IMR-90 (cell line): ENCODE measurements around the gene VIPR2. TPM values are rescaled to one million over a fixed set of nuclear protein-coding genes. Genes with fewer than 3 reads are reported as not detected.
"Not testable (repeated sequence)": the region's sequence is repeated elsewhere in the genome, so short reads cannot be mapped to it uniquely, and the experiment has no call there.

ENCODE experiments used
- ATAC-seq: fragments of 200-7000 bp; cut with Tn5 transposase; 2 replicates; pipeline ENCODE4 v1.9.1; 2020; ENCODE audit warnings: low read depth, mild to moderate bottlenecking, moderate library complexity
- BruUV-seq: library from RNA; stranded (reverse); fragments of 400-500 nt; replicated peaks from 2 replicates; lab custom pipeline; 2021; lab: Mats Ljungman, UMichigan
- CTCF ChIA-PET: fragments of 300-600 bp; formaldehyde crosslinking; extraction: SDS; loops from one replicate; lab custom pipeline; 2021; ENCODE audit warnings: antibody characterized with exemption; lab: Yijun Ruan, JAX
- POLR2A ChIA-PET: fragments of 300-600 bp; sonication (Branson Sonifier 250); formaldehyde crosslinking; loops from one replicate; lab custom pipeline; 2022; ENCODE audit warnings: antibody characterized with exemption; ENCODE audit not compliant: unreplicated experiment; lab: Charles Lee
- DNase-seq: peaks from one replicate; pipeline ENCODE4 v3.0.0; 2013
- H2AFZ ChIP-seq: replicated peaks from 2 replicates; pipeline ENCODE3; 2013; ENCODE audit warnings: low read length, mild to moderate bottlenecking; ENCODE audit not compliant: poor library complexity
- H2AK5ac ChIP-seq: 2 replicates; pipeline ENCODE4 v1.6.1; 2013; ENCODE audit warnings: low read depth, low read length, inconsistent platforms
- H2AK9ac ChIP-seq: replicated peaks from 2 replicates; pipeline ENCODE3; 2013; ENCODE audit warnings: mild to moderate bottlenecking, low read depth, low read length, moderate library complexity; ENCODE audit not compliant: poor library complexity
- H2BK120ac ChIP-seq: 2 replicates; pipeline ENCODE4 v1.6.1; 2013; ENCODE audit warnings: low read depth, low read length, inconsistent platforms
- H2BK15ac ChIP-seq: 3 replicates; pipeline ENCODE4 v1.6.1; 2013; ENCODE audit warnings: low read depth, low read length, inconsistent platforms
- H2BK20ac ChIP-seq: 2 replicates; pipeline ENCODE4 v1.6.1; 2013; ENCODE audit warnings: low read depth, mild to moderate bottlenecking, inconsistent platforms, low read length, moderate library complexity
- H2BK5ac ChIP-seq: 2 replicates; pipeline ENCODE4 v1.6.1; 2013; ENCODE audit warnings: mild to moderate bottlenecking, low read depth, low read length, inconsistent platforms; ENCODE audit not compliant: poor library complexity, severe bottlenecking
- H3K14ac ChIP-seq: replicated peaks from 2 replicates; pipeline ENCODE4 v1.6.1; 2013; ENCODE audit warnings: low read depth, low read length, inconsistent platforms
- H3K18ac ChIP-seq: 2 replicates; pipeline ENCODE4 v1.6.1; 2013; ENCODE audit warnings: low read depth, low read length, control low read depth
- H3K23ac ChIP-seq: 2 replicates; pipeline ENCODE4 v1.6.1; 2013; ENCODE audit warnings: low read depth, low read length, inconsistent platforms
- H3K27ac ChIP-seq: 2 replicates; pipeline ENCODE4 v1.5.1; 2013; ENCODE audit warnings: mild to moderate bottlenecking, control low read depth, low read length; ENCODE audit not compliant: insufficient read depth
- H3K27me3 ChIP-seq: 2 replicates; pipeline ENCODE4 v1.6.1; 2013; ENCODE audit warnings: low read length; ENCODE audit not compliant: control insufficient read depth, insufficient read depth
- H3K36me3 ChIP-seq: 2 replicates; pipeline ENCODE4 v1.6.1; 2013; ENCODE audit warnings: low read length, mixed read lengths; ENCODE audit not compliant: control insufficient read depth, insufficient read depth
- H3K4ac ChIP-seq: 2 replicates; pipeline ENCODE4 v1.6.1; 2013; ENCODE audit warnings: low read depth, low read length, inconsistent platforms
- H3K4me1 ChIP-seq: 2 replicates; pipeline ENCODE4 v1.6.1; 2013; ENCODE audit warnings: low read length, mixed read lengths; ENCODE audit not compliant: control insufficient read depth, insufficient read depth
- H3K4me2 ChIP-seq: 2 replicates; pipeline ENCODE4 v1.6.1; 2013; ENCODE audit warnings: low read depth, mild to moderate bottlenecking, control low read depth, low read length, moderate library complexity
- H3K4me3 ChIP-seq: 2 replicates; pipeline ENCODE4 v1.5.1; 2013; ENCODE audit warnings: low read depth, mild to moderate bottlenecking, control low read depth, low read length, moderate library complexity; ENCODE audit not compliant: insufficient read depth
- H3K56ac ChIP-seq: 2 replicates; pipeline ENCODE4 v1.6.1; 2013; ENCODE audit warnings: low read length, inconsistent platforms; ENCODE audit not compliant: insufficient read depth; ENCODE audit errors: extremely low read depth
- H3K79me1 ChIP-seq, 2 experiments: 2 replicates each; pipeline ENCODE4 v1.6.1; 2013; ENCODE audit warnings: low read length in 2 of 2, inconsistent platforms in 1 of 2, low read depth in 1 of 2
- H3K9ac ChIP-seq: 2 replicates; pipeline ENCODE4 v1.6.1; 2013; ENCODE audit warnings: low read depth, low read length, control low read depth
- H3K9me1 ChIP-seq: 2 replicates; pipeline ENCODE4 v1.6.1; 2013; ENCODE audit warnings: low read length, inconsistent platforms; ENCODE audit not compliant: insufficient read depth
- H3K9me3 ChIP-seq: 2 replicates; pipeline ENCODE4 v1.6.1; 2013; ENCODE audit warnings: low read length; ENCODE audit not compliant: control insufficient read depth, insufficient read depth
- H4K20me1 ChIP-seq: 2 replicates; pipeline ENCODE4 v1.6.1; 2013; ENCODE audit warnings: low read length, inconsistent platforms; ENCODE audit not compliant: insufficient read depth
- H4K5ac ChIP-seq: 2 replicates; pipeline ENCODE4 v1.6.1; 2013; ENCODE audit warnings: mild to moderate bottlenecking, low read depth, low read length, control low read depth
- H4K8ac ChIP-seq, 2 experiments: 2 replicates each; pipeline ENCODE4 v1.6.1; 2013; ENCODE audit warnings: low read depth in 2 of 2, low read length in 2 of 2, control low read depth in 1 of 2, inconsistent platforms in 1 of 2
- H4K91ac ChIP-seq: 2 replicates; pipeline ENCODE4 v1.6.1; 2013; ENCODE audit warnings: low read depth, low read length, inconsistent platforms; ENCODE audit not compliant: insufficient read depth
- WGBS, 2 experiments: methylation state at CpG; one replicate each; pipeline versions ENCODE4 v1.1.5 to v1.1.7; 2013; ENCODE audit warnings: missing lambda C conversion rate in 2 of 2; ENCODE audit not compliant: insufficient read length in 1 of 2; ENCODE audit errors: extremely low coverage in 2 of 2; 5-methylcytosine and 5-hydroxymethylcytosine counted together
- dilution Hi-C: fragments of 300-500 bp; cut with HindIII; formaldehyde crosslinking; loops from one replicate; pipeline ENCODE4 v1.14.3; 2018; ENCODE audit warnings: low sequenced_read_pairs; ENCODE audit not compliant: unreplicated experiment
- in situ Hi-C: fragments of 300-500 bp; cut with MboI; formaldehyde crosslinking; loops from 3 replicates; pipeline ENCODE4 v1.14.3; 2019; ENCODE audit warnings: low sequenced_read_pairs, inconsistent platforms, mixed read lengths
- intact Hi-C: fragments of 100-400 bp; cut with micrococcal nuclease; formaldehyde crosslinking; loops from 2 replicates; pipeline ENCODE4 v1.10.0; 2022
- polyA plus RNA-seq, 3 experiments: library from polyadenylated mRNA; depleted of rRNA; stranded (reverse); fragments of >200 nt; gene quantifications; 2 replicates each; pipeline ENCODE4 v1.2.3, GENCODE V29; 2012; ENCODE audit warnings: low replicate concordance in 1 of 3
- total RNA-seq: library from RNA; depleted of rRNA; stranded (reverse); fragments of >200 nt; gene quantifications from 2 replicates; pipeline ENCODE4 v1.2.3, GENCODE V29; 2012

VIPR2 gene
- total and polyA plus RNA-seq, 2 of the 4 experiments (the other 2 are of a cell fraction): not detected

GRCh38 chr7:159163703-159164301, 19.1 kb upstream of the VIPR2 start:
- H2AK9ac ChIP-seq, H4K91ac ChIP-seq, H3K4me3 ChIP-seq, in situ Hi-C loops, H3K4me1 ChIP-seq, H3K23ac ChIP-seq, H3K56ac ChIP-seq, H3K9me1 ChIP-seq, H2BK15ac ChIP-seq, H2BK120ac ChIP-seq, dilution Hi-C loops, H3K4ac ChIP-seq, BruUV-seq, H3K14ac ChIP-seq, H3K79me1 ChIP-seq, H2BK20ac ChIP-seq, H4K20me1 ChIP-seq, H4K5ac ChIP-seq, ATAC-seq, POLR2A ChIA-PET, H3K9ac ChIP-seq, H3K36me3 ChIP-seq, CTCF ChIA-PET, H3K27ac ChIP-seq, H3K27me3 ChIP-seq, H2AK5ac ChIP-seq, H2AFZ ChIP-seq, H3K18ac ChIP-seq, H2BK5ac ChIP-seq, DNase-seq, H4K8ac ChIP-seq, H3K4me2 ChIP-seq: not testable (repeated sequence)
- no CpG with 5 or more reads among the region's 11 CpGs for WGBS, 2 experiments
- H3K9me3 ChIP-seq: peaks cover 23% of the 10 kb centered on the region
- intact Hi-C loops: loop anchor here (2.0 kb wide), 1 partner anchor 31 kb away; no protein-coding TSS in a partner anchor

DNA sequence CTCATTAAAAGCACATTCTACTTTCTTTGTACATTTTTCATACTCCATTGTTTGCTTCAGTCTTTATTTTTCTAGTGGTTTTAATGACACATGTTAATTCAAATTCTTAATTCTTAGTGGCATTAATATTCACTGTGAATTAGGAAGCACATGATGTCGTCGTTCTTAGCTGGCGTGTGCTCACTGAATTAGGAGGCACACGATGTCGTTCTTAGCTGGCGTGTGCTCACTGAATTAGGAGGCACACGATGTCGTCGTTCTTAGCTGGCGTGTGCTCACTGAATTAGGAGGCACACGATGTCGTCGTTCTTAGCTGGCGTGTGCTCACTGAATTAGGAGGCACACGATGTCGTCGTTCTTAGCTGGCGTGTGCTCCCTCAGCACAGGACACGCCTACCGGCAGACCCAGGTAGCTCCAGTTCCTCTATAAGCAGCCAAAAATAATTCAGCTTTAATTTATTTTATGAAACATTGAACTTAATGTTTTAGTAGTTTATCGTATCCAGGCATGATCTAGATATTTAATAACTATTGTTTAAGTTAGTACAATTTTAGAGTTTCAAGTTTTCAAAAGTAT, 17.5 kb upstream of the VIPR2 start:
- H4K20me1 ChIP-seq, H3K27ac ChIP-seq, H2AFZ ChIP-seq, H4K8ac ChIP-seq, H2BK15ac ChIP-seq, H2BK20ac ChIP-seq, H2AK9ac ChIP-seq, H2BK5ac ChIP-seq, H3K56ac ChIP-seq, CTCF ChIA-PET, H4K5ac ChIP-seq, H3K79me1 ChIP-seq, H3K36me3 ChIP-seq, H2AK5ac ChIP-seq, H4K91ac ChIP-seq, H3K4me1 ChIP-seq, H3K18ac ChIP-seq, H3K4me3 ChIP-seq, POLR2A ChIA-PET, H3K9ac ChIP-seq, in situ Hi-C loops, DNase-seq, H3K4me2 ChIP-seq, H3K9me1 ChIP-seq, H2BK120ac ChIP-seq, ATAC-seq, H3K27me3 ChIP-seq, H3K23ac ChIP-seq, dilution Hi-C loops, H3K14ac ChIP-seq, H3K4ac ChIP-seq, BruUV-seq: not testable (repeated sequence)
- peaks cover 29% of the 10 kb centered on the region for H3K9me3 ChIP-seq
- intact Hi-C loops: loop anchor here (2.0 kb wide), 1 partner anchor 29 kb away; no protein-coding TSS in a partner anchor
- WGBS, 2 experiments: 77% methylated on average over 6 of the region's 21 CpGs; no CpG with 5 or more reads in 1 of the 2 experiments
